ENCODE data around the gene CTNNA3.

DNA sequence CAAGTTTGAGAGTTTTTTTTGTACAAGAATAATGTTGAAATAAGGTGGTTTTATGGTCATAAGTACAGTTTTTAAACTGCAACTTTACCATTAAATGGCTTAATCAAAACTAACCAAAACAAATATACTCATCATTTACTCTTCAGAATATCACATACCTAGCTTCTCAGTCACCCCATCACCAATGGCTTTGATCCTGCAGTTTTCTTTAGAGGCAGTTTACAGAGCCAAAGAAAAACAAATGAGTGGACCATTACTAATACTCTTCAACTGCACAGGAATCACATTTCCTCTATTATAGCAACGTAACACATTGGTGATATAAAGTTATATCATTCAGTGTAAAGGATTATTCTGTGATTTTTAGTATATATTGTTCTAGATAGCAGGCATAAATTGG lies 1346.3 kb downstream of the CTNNA3 start:
- no peak for TF ChIP-seq CTCF (IDR thresholded peaks at IDR 0.05; ENCODE audit: low read depth, low read length, poor library complexity, severe bottlenecking)
- no peak for TF ChIP-seq EZH2phosphoT487 (IDR thresholded peaks at IDR 0.05; ENCODE audit: borderline replicate concordance, low read length)

Measured in DOHH2 (cell line).